ENCODE measurements around the gene BUB3.

- TF ChIP-seq, protein P1, sequence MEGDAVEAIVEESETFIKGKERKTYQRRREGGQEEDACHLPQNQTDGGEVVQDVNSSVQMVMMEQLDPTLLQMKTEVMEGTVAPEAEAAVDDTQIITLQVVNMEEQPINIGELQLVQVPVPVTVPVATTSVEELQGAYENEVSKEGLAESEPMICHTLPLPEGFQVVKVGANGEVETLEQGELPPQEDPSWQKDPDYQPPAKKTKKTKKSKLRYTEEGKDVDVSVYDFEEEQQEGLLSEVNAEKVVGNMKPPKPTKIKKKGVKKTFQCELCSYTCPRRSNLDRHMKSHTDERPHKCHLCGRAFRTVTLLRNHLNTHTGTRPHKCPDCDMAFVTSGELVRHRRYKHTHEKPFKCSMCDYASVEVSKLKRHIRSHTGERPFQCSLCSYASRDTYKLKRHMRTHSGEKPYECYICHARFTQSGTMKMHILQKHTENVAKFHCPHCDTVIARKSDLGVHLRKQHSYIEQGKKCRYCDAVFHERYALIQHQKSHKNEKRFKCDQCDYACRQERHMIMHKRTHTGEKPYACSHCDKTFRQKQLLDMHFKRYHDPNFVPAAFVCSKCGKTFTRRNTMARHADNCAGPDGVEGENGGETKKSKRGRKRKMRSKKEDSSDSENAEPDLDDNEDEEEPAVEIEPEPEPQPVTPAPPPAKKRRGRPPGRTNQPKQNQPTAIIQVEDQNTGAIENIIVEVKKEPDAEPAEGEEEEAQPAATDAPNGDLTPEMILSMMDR (conservative IDR thresholded peaks at IDR 0.05; ENCODE audit: low read length) = no peak
- TF ChIP-seq EZH2phosphoT487 (IDR thresholded peaks at IDR 0.05; ENCODE audit: borderline replicate concordance) = no peak
Observed at GRCh38 chr10:123119081-123119480, 35.1 kb upstream of the BUB3 start.
